UCSD-AML1 (cell line): Measurements from ENCODE around the gene CDRT15.
"Not testable (repeated sequence)": the region's sequence is repeated elsewhere in the genome, so short reads cannot be mapped to it uniquely, and the experiment has no call there.

Source experiments
- DNase-seq: peaks from one replicate; lab custom pipeline; 2025; ENCODE audit not compliant: unreplicated experiment; lab: John Stamatoyannopoulos, UW

The CDRT15 gene

DNA sequence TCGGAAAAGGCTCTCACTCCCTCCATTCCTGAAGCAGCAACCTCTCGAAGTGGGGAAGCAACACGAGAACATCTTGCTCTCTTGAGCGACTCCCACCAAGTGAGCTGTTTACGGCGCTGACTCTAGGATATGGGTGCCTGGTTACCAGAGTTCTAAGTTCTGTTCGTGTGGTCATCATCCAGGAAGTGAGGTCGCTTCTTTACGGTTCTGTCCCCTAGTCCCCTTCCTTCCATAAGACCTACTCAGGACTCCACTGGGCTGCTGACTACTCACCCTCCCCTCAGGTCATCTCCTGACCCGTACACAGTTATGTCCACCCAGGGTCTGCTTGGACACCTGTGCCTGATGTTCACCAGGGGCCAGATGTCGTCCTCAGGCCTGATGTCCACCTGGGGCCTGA is at the start of gene CDRT15:
TSS of gene CDRT15 (minus strand) at position 101 of the 400 bp plus-strand sequence. CDS start at position 72, 29 bp downstream.
- DNase-seq: not testable (repeated sequence)

DNA sequence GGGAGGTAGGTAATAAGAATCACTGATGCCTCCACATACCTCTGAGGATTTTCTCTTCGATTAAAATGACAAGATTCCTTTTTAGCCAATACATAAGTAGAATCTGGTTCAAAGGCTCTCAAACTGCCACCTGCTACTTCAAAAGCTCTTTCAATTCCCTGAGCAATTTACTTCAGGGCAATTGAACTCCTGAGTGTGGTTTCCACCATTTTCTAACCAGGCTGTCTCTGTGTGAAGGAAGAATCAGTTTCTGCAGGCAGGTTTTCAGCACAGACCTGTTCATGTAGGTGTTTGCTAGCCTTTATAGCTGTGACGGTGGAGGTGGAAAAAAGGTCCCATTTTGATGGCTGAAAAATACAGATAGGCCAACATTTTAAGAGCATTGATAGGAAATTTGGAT is 46.1 kb upstream of the CDRT15 start:
- DNase-seq: no peak

DNA sequence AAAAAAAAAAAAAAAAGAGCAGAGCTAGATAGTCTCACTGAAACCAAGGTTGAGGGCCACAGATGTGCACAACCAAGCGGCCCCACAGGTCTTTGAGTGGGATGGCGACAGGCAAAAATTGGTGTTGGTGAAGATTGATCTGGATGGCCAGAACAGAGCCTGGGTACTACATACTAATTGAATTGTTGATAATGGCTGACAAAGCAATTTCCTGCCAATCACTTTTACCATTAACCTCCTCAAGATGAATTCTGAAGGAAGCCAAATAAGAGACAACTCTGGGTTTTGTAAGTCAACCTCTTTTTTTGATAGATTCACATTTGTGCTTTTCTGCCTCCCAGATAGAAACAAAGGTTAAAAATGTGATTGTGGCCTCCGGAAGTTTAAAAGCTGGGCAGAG is 44.9 kb upstream of the CDRT15 start:
- no peak for DNase-seq

DNA sequence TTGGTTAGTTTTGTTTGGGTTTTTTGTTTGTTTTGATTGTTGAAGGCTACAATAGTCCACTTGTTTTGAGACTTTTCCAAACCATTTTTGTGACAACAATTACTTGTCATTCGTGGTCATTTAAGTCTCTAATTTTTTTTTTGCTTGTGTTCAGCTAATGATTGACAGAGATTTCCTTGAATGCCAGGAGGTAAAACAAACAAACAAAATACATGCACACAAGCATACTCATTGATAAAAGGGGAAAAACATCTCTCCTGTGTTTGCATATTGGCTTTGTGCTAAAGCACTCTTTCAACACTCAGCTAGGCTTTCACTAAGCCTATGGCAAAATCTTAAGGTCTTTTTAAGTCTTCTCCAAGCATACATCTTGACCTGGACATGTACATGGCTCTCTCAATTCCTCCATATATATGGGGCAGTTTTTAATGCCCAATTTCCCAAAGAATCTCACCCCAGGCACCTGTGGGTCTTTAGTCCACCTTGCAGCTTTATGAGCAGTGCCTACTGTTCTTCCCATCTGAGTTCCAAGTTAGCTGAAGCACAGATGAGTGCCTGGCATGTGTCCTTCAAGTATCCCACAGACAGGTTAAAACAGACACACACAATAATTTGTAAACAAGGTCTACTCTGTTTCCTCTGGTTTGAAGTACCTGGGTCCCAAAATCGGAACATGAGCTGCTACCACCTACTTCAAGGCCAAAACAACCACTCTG is 40.0 kb upstream of the CDRT15 start:
- no peak for DNase-seq

DNA sequence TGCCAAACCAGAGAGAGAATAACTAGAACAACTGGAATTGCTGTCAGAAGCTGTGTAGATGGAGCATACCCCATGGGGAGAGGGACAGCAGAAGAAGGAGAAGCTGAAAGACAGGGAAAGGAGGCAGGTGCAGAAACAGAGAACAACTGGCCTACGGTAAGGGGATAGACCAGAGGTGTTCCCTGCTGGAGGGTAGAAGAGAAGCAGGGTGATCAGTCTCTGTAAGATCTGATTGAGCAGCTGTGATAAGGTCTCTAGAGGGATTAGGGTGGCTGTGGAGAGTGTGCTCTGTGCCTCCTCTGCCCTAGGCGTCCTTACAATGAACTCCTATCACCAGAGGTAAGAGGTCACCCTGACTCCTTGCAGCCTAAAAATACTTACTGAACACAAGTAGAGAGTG is 33.8 kb upstream of the CDRT15 start:
- no peak for DNase-seq

DNA sequence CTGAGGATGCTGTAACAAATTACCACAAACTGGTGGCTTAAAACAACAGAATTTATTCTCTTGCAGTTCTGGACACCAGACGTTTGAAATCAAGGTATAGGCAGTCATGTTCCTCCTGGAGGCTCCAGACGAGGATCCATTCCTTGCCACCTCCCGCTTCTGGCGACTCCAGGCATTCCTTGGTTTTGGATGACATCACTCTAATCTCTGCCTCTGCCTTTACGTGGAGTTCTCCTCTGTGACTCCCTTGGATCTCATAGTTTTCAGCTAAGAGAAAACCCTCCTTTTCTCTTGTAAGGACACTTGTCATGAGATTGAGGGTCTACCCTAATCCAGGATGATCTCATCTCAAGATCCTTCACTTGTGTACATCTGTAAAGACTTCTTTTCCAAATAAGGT is 32.8 kb upstream of the CDRT15 start:
- DNase-seq: no peak

DNA sequence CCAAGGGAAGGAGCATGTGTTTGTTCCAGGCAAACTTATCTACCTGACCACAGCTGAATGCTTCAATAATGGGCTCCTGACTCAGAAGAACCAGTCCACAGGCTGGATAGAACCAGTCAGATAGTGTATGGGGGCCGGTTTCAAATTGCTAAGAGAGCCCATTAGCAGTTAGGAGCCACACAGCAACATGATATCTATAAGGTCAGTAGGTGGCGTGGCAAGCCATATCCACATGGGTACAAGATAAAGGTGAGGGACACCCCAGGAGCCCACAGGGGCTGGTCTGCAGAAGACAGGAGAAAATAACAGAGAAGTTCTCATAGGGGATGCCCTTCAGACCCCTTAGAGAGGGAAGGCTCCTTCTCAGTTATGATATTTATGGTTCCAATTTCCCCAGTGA is 31.6 kb upstream of the CDRT15 start:
- DNase-seq: no peak

DNA sequence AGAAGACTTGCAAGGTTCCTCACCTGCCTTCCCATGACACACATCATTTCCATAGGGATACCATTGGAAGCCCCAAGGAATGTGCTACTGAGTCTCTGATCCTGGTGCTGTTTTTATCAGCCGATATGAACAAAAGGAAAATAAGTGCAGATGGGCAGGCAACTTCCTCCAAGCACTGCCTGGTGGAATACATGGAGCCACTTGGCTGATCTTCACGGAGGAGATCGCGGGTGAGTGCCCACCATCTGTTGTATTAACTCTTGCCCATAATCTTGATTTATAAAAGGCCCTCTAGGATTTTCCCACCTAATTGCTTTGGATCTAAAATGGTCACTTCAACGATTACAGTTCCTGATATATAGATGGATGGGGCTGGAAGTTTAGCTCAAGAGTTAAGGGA is 24.7 kb upstream of the CDRT15 start:
- DNase-seq: no peak

DNA sequence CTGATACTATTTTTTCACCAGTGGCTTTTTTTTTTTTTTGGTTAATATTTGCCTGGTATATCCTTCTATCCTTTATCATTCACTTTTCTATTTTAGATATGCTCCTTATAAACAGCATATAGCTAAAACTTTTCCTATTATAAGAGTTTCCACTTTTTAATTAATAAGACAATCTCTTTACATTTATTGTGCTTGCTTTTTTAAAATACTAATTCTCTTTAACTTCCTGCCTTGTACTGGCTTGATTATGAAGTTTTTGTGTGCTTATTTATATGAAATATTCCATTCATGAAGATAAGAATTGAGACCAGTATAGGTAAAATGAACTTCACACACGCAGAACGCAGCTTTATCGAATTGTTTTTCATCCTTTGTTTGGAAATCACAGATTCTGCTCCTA is 9.0 kb upstream of the CDRT15 start:
- DNase-seq: no peak

DNA sequence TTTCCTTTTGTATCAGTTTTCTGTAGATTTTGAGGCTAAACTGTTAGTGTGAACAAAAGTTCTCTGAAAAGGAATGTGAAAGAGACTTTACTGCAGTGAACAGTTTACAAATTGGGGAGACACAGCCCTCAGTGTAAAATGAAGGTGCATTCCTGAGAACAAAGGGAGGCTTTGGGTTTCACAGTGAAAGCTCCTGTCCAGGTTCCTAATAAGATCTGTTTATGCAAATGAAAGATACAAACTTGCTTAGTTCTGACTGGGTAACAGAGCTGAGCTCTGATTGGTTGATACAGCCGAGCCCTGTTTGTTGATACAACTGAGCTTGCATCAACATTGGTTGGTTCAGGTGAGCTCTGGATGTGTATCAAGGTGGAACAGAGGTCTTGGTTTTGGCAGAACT is 8.3 kb upstream of the CDRT15 start:
- DNase-seq: no peak

DNA sequence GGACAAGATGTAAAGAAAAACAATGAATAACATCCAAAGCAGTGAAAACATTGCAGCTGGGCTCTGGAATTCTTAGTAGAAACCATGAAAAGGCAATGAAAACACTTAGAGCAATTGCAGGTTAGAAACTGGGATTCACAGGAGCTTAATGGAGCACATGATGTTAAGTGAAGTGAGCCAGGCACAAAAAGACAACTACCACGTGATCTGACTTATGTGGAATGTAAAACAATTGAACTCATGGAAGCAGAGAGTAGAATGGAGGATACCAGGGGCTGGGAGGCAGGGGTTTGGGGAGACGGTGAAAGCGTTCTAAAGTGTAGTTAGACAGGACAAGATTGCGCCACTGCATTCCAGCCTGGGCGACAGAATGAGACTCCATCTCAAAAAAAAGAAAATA is 2.6 kb upstream of the CDRT15 start:
- not testable (repeated sequence) for DNase-seq

DNA sequence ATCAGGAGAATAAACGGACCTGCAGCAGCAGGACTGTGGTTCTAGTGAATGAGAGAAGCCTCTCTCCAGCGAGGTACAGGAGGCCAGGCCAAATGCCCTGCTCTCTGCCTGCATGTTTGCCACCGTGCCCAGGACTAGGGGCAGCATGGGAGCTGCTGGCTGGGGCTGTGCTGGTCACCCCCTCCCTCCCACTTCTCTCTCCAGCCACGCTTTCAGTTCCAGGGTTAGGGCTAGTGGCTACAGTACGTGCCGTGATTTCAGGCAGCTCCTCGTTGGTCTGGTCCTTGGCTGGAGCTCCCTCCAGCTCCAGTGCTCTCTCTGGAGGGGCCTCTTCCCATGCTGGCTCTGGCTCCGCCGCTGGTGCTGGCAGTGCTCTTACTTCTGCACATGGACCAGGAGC is 630 bp downstream of the CDRT15 start:
- DNase-seq: not testable (repeated sequence)

DNA sequence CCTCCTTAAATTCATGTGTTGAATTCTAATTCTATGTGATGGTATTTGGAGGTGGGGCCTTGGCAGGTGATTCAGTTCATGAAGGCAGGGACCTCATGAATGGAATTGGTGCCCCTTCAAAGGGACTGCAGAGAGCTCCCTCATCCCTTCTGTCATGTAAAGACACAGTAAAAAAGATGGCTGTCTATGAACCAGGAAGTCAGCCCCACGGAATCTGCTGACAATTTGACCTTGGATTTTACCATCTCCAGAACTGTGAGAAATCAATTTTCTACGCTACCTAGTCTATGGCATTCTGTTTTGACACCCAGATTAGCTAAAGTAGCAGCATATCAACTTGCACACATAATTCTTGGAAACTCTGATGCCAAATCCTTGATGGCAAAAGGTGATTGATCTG is 1.6 kb downstream of the CDRT15 start:
- DNase-seq: not testable (repeated sequence)

DNA sequence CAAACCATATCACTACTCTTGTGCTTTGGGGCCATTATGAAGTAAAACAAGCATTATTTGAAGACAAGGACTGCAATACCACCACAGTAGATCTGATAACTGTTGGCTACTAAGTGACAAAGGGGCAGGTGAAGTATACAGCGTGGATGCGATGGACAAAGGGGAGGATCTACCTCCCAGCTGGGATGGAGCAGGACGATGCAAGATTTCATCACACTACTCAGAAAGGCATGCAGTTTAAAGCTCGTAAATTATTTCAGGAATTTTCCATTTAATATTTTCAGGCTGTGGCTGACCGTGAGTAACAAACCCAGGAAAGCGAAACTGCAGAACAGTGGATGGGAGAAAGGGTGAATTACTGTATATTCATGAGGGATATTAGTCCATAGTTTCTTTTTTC is 5.5 kb downstream of the CDRT15 start:
- DNase-seq: not testable (repeated sequence)

DNA sequence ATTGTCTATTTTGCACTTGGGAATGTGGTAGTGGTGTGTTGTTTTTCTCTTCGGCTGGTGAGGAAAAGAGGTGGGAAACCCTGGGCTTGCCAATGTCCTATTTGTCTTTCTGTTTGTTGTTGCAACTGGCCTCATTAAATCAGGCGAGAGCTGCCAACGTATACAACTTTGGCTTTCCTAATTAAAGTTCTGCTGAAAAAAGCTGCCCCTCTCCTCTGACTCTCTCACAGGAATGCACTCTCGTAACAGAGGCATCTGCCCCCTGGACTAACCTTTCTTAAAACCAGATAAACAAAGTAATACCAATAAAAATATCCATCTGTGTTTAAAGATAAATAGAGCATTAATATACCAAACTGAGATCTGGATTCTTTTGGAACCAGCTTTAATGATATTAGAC is 7.8 kb downstream of the CDRT15 start:
- DNase-seq: no peak

DNA sequence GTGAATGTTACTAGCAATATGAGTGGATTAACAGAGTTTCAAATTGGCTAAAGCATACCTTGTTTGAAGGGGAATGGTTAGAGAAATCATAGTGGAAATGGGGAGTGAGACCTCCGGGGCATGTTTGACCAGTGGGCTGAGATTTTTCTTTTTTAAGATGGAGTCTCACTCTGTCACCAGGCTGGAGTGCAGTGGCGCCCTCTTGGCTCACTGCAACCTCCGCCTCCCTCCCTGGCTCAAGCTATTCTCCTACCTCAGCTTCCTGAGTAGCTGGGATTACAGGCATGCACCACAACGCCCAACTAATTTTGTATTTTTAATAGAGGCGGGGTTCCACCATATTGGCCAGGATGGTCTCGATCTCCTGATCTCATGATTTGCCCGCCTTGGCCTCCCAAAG is 9.6 kb downstream of the CDRT15 start:
- no peak for DNase-seq

DNA sequence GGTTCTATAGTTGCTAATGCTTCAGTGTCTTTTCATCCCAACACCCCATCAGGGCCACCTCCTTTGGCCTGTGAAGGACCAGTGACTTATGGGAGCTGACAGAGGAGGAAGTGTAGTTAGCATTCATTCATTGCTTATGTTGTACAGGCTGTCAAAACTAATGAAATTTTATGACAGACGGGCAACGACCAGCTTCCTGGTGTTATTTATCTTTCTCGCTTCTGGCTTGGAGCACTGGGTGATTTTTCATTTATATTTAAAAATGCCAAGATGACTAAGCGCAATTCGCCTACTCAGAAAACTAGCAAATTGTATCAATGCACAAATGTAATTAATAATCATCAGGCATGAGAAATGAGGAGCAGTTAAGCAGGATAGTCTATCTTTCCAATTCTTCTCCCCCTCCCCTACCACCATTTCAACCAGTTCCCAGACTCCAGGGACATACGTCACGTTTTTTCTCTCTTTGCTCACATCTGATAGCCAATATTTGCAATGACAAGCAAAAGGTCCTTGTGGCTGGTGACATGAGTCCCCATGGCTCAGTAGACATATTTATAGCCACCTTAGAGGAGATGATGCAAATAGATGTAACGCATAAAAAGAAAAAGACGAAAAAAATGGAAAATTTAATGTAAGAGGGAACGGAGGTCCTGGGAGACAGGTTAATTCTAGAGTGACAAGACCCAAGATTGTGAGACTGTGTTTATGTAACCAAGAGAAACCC is 11.2 kb downstream of the CDRT15 start:
- DNase-seq: no peak

DNA sequence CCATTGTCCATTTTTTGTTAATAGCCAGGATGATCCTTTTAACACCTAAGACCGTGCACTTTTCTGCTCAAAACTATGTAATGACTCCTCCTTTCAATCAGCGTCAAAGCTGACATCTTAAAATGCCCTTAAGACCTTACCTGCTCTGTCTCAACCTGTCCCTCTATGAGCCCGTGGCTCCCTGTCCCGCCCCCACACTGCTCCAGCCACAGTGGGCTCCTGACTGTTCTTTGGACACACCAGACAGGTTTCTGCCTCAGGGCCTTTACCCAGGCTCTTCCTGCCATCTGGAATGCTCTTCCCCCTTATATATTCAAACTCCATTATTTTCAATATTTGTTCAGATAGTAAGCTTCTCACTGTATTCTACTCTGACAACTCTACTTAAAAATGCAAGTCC is 14.1 kb downstream of the CDRT15 start:
- DNase-seq: no peak

DNA sequence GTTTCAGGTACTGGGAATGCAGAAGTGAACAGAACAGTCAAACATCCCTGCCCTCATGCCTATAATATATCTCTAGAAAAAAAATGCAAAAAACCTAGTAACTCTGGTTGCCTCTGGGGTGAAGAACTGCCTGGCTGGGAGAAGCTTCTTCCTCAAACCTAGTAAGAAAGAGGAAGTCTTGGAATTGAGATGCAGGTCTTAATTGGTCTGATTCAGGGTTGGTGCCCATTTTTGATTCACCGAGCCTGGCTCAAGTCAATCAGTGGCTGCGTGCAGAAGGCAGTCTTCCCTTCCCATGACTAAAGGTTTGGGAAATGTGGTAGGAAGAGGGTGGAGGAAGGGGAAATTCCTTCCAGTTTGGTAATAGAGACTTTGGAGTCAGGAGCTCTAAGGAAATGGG is 22.4 kb downstream of the CDRT15 start:
- DNase-seq: no peak

DNA sequence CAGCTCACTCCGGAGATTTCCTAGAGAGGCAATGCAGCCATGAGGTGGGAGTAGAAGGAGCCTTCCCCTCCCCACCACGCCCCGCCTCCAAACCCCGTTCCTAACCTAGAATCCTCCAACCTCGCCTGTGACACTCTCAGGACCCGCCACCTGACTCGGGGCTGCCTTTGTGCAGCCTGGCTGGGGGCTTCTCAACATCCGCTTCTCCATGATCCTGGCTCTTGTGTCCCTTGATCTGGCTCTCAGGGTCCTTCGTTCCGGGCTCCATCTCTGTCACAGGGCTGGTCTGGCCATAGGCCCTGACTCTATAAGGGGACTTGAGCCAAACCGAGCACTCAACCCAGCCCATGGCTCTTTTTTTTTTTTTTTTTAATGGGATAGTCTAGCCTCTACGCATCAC is 24.3 kb downstream of the CDRT15 start:
- DNase-seq: no peak

DNA sequence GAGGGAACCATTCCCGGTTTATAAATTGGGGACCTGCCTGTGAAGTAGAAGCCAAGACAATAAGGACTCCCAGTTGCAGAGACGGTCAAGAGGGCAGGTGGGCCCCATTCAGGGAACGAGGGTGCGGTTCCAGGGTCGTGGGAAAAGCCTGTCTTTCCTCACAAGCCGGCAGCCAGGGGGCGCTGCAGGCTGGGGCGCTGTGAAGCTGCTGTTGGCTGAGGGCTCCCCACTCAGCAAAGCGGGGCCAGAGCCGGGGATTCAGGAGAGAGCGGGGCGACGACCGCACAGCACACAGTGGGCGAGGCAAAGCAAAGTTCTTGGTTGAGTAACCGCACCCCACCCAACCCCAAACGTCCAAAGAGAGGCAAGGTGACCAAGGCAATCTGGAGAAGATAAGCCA is 24.9 kb downstream of the CDRT15 start:
- no peak for DNase-seq

DNA sequence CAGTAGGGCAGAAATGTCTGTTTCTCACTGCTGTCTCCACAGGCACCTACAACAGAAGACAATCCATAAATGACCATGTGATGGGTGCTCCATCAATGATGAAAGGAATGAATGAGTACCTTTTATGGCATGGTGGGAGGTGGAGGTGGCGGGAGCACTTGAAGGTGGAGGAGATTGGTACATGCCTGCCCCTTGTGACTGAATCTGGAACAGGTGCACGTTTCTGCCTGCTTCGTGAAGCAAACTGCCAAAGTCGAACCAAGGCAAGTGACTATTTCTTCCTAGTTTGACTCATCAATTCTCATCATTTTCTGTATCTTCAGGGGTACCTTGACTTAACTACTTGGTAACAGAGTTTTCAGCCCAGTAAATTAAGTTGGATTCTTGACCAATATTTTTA is 25.4 kb downstream of the CDRT15 start:
- DNase-seq: no peak

DNA sequence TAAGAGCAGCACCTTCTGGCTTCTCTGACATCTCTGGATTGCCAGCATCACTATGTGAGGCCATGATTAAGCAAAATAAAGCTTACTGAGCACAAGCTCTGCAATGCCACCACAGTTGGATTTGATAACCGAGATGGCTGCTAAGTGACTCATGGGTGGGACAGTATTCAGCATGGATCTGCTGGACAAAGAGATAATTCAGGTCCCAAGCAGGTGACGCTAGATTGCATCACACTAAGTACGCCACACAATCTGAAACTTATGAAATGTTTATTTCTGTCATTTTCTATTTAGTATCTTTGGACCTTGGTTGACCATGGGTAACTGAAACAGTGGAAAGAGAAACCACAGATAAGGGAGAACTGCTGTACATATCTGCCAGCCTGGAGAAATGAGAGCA is 27.4 kb downstream of the CDRT15 start:
- DNase-seq: no peak
